ENCODE measurements around the gene CNRIP1. TPM values are rescaled to one million over a fixed set of nuclear protein-coding genes. Genes with fewer than 3 reads are reported as not detected.

The CNRIP1 gene
- total RNA-seq, 1 donor from 2014 or later, result not detected

DNA sequence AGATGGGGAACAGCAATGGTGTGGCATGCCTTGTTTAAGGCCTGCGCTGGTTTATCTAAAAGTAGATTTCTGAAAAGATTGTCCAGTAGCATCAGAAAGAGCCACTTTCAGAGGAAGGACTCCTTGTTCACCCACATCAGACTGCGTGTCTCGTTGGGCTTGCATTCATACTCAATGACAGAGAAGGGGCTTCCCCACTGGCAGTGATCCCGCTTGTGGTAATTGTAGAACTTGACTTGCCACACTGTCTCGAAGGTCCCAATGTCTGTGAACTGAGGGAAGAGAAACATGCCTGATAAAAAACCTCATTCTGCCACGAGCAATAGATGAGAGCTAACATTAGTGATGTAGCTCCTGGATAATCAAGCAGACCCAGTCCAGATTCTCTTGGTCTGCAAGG, 26.0 kb downstream of the CNRIP1 start:
- Mint-ChIP-seq H3K36me3 (ENCODE audit: low read depth) (no peaks in the 10 kb centered on the region), H3K9me3 (no peaks in the 10 kb centered on the region), H3K27ac (no peak overlapping the region), H3K4me3 (no peak overlapping the region), H3K27me3 (peaks cover 11% of the 10 kb centered on the region), H3K4me1 (no peaks in the 10 kb centered on the region)
- intact Hi-C loops (cut with micrococcal nuclease), result loop anchor here (5.0 kb wide), 1 partner anchor 149 kb away; no protein-coding TSS in a partner anchor
- no peak for DNase-seq

DNA sequence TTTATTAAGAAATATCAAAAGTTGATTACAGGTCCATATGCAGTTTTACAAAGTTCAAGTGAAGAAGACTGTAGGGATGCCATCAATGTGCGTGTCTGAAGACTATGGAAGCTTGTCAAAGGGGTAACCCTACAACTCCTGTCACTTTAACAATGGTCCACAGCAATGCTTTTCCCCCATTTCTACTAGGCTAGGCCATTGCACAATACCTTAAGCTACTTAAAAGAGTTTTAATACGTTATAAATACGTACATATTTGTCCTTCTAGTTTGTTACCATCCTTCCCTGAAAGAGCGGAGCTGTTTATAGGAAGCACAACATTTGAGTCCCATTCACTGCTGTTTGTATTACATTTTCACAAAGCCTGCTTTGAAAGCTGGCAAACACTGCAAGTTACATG, 26.7 kb downstream of the CNRIP1 start:
- Mint-ChIP-seq H3K27me3 (peaks cover 16% of the 10 kb centered on the region), H3K4me3 (no peak overlapping the region), H3K4me1 (no peaks in the 10 kb centered on the region), H3K36me3 (ENCODE audit: low read depth) (no peaks in the 10 kb centered on the region), H3K9me3 (no peaks in the 10 kb centered on the region), H3K27ac (no peak overlapping the region)
- intact Hi-C loops (cut with micrococcal nuclease), result loop anchor here (5.0 kb wide), 1 partner anchor 149 kb away; no protein-coding TSS in a partner anchor
- no peak for DNase-seq

DNA sequence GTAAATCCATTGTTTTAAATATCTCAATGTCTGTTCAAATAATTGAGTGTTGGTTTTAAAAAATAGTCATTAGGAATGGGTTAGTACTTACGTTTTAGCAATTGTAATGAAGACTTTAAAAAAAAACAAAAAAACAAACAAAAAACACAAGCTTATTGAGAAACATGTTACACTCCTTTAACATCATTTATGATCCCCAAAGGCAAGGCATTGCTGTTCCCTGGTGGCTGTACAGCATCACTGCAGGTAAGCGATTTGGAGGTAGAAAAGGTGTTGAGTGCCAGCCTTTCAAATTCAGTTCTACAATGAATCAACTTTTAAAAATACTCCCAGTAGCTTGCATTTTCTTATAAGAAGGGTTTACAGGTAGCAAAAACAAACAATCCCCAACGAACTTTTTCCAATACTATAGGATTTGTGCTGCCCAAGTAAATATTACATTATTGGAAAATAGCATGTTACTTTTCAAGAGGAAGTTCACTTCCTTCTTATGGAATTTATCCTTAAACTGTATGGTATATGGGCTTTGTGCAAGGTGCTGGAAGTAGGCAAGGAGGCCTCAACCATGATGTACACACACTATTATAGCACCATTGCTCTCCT, 27.5 kb downstream of the CNRIP1 start:
- peak; percentile 69 for DNase-seq
- H3K4me3 Mint-ChIP-seq, result no peak overlapping the region
- H3K27me3 Mint-ChIP-seq, result peaks cover 24% of the 10 kb centered on the region
- H3K9me3 Mint-ChIP-seq, result no peaks in the 10 kb centered on the region
- H3K27ac Mint-ChIP-seq, result no peak overlapping the region
- no peaks in the 10 kb centered on the region for H3K36me3 Mint-ChIP-seq (ENCODE audit: low read depth)
- no peaks in the 10 kb centered on the region for H3K4me1 Mint-ChIP-seq
- intact Hi-C loops (cut with micrococcal nuclease), result loop anchor here (5.0 kb wide), 1 partner anchor 150 kb away; no protein-coding TSS in a partner anchor

DNA sequence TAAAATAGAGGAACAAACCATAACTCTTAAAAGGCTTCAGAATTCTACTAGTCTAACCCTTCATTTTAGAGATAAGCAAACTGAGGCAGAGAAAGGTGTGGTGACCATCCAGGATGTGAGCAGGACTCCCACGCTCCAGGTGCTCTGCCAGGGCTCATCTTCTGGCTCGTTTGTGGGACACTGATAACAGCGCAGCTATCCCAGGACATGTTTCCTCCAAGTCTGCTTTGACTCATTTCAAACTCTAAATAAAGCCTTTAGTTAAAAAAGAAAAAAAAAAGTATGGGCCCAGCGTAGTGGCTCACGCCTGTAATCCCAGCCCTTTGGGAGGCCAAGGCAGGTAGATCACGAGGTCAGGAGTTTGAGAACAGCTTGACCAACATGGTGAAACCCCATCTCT, 28.4 kb downstream of the CNRIP1 start:
- Mint-ChIP-seq H3K4me3 (no peak overlapping the region), H3K4me1 (no peaks in the 10 kb centered on the region), H3K9me3 (no peaks in the 10 kb centered on the region), H3K27ac (no peak overlapping the region), H3K27me3 (peaks cover 31% of the 10 kb centered on the region), H3K36me3 (ENCODE audit: low read depth) (no peaks in the 10 kb centered on the region)
- DNase-seq, result no peak
- intact Hi-C loops (cut with micrococcal nuclease), result loop anchor here (5.0 kb wide), 1 partner anchor 151 kb away; no protein-coding TSS in a partner anchor

DNA sequence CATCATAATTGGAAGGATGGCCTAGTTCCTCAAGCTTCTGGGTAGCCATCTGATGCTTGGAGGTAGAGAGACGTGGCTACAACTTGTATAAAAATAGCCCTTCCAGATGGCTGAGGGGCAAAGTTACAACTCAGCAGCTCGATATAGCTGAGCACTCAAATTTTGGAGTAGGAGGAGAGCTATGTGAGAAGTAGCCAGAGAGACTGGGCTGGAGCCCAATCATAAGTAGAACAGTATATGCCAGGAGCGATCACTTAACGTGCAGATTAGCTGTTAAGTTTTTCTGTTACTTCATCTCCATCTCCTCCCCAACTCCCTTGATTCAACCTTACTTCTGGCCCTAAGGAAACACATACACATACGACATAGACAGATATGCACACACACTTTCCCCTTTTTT, 28.8 kb downstream of the CNRIP1 start:
- Mint-ChIP-seq H3K4me3 (no peak overlapping the region), H3K9me3 (no peaks in the 10 kb centered on the region), H3K27ac (no peak overlapping the region), H3K27me3 (peaks cover 35% of the 10 kb centered on the region), H3K4me1 (no peaks in the 10 kb centered on the region), H3K36me3 (ENCODE audit: low read depth) (no peaks in the 10 kb centered on the region)
- DNase-seq, result no peak
- intact Hi-C loops (cut with micrococcal nuclease), result loop anchor here (5.0 kb wide), 1 partner anchor 151 kb away; no protein-coding TSS in a partner anchor

DNA sequence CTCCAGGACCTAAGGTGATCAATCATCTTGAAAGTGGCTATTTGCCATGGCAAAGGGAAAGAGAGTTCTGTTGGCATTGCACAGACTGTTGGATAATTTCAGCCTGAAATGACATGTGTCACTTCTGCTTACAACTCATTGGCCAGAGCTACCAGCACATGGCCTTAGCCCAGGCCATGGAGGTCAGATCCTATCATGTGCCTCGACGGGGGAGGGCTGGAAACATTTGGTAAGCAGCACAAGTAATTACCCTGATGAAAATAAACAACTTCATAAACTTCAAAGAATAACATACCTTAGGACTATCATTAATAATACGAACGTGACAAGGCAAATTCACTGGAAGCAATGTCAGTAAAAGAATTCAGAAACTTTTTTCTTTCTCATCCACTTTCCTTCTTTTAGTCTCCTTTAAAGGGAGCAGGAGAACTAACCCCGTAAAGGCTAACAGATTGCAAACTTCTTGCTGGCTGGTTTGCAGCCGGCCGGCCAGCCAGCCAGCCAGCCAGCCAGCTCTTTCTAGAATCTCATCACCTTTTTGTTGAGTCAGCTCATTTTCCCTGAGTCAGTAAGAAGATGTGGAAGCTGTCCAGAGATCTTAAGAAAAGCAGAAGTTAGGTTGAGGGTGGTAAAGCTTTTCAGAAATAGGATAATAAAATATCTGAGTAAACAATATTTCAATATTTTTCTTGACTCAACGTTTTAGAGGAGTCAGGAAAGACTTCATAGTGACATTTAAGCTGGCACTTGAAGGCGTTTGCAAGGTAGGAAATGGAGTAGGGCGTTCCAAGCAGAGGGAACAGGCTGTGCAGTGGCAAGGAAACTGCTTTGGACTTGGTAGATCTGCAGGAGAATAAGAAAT, 31.9 kb downstream of the CNRIP1 start:
- no peaks in the 10 kb centered on the region for H3K9me3 Mint-ChIP-seq

DNA sequence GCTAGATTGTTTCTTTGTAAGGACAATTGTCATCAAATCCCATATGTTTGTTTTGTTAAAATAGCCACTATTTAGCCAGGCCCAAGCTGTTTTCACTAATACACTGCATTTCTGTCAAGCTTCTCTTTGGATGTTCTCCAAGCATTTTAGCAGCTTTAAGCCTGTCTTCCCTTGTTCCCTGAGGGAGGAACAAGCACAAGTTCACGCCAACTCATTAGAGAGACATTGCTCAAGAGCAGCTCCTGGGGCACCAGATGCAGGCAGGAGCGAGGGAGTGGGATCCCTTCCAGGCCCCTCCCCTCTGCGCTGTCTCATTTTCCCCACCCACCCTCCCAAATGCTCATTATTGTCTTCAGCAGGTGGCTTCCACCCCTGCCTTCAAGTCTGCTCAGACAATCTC, 34.9 kb downstream of the CNRIP1 start:
- Mint-ChIP-seq H3K4me3 (no peak overlapping the region), H3K27me3 (peaks cover 48% of the 10 kb centered on the region), H3K9me3 (no peaks in the 10 kb centered on the region), H3K36me3 (ENCODE audit: low read depth) (no peaks in the 10 kb centered on the region), H3K4me1 (peaks cover 1% of the 10 kb centered on the region), H3K27ac (no peak overlapping the region)
- intact Hi-C loops (cut with micrococcal nuclease), result no loop called here
- DNase-seq, result no peak

More for the DNA sequence above, 31.9 kb downstream of the CNRIP1 start:
- intact Hi-C loops (cut with micrococcal nuclease), result no loop called here
- no peak for DNase-seq
- Mint-ChIP-seq H3K27me3 (peaks cover 43% of the 10 kb centered on the region), H3K27ac (no peak overlapping the region), H3K4me3 (no peak overlapping the region), H3K4me1 (no peaks in the 10 kb centered on the region), H3K36me3 (ENCODE audit: low read depth) (no peaks in the 10 kb centered on the region)

DNA sequence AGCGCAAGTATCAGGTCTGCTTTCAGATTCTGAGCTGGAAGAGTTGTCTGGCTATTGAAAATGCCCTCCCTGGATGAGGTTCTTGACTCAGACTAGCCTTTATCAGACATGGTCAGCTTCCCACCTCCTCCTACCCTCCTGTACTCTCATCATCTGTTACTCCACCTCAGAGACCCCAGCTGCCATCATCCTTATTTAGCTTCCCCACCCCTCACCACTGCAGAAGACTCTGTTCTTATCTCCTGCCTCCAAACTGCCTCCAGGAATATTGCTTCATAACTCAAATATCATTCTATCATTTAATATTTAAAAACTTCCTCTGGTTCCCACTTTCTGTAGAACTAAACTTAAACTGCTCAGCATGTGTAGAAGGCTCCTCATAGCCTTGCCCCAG, 36.3 kb downstream of the CNRIP1 start:
- Mint-ChIP-seq H3K36me3 (ENCODE audit: low read depth) (no peaks in the 10 kb centered on the region), H3K4me3 (no peak overlapping the region), H3K4me1 (peaks cover 1% of the 10 kb centered on the region), H3K9me3 (no peaks in the 10 kb centered on the region), H3K27me3 (peaks cover 44% of the 10 kb centered on the region), H3K27ac (no peak overlapping the region)
- DNase-seq, result no peak
- intact Hi-C loops (cut with micrococcal nuclease), result loop anchor here (2.0 kb wide), 1 partner anchor 87 kb away; no protein-coding TSS in a partner anchor

DNA sequence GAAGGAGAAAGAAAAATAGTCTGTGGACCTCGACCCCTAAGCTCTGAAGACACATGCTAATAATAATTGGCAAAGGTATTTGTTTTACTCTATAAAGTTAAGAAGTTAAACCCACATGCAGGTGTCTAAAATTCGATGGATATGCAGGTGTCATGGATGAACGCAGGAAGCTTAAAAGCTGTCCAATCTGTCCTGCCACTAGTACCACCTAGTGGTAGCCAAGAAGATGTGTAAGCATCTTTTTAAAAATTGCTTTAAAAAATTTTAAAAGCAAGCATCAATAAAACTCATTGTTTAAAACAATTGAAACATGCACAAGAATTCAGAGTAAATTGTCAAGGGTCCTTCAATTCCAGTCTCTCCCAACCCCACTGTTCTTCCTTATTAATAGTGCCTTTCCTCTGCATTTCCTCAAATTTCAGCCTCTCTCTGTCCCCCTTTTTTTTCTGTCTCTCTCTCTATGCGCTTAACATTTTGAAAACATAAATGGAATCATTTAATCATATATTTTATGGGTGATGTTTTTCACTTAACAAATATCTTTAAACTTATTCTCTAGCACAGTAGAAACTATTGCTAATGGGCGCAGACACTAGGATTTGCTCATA, 36.8 kb downstream of the CNRIP1 start:
- H3K4me3 Mint-ChIP-seq, result no peak overlapping the region
- no peaks in the 10 kb centered on the region for H3K36me3 Mint-ChIP-seq (ENCODE audit: low read depth)
- no peak overlapping the region for H3K27ac Mint-ChIP-seq
- no peaks in the 10 kb centered on the region for H3K9me3 Mint-ChIP-seq
- H3K4me1 Mint-ChIP-seq, result peaks cover 1% of the 10 kb centered on the region
- intact Hi-C loops (cut with micrococcal nuclease), result loop anchor here (1.0 to 2.0 kb wide), 2 partner anchors 86 to 161 kb away; no protein-coding TSS in a partner anchor
- peaks cover 41% of the 10 kb centered on the region for H3K27me3 Mint-ChIP-seq
- peak; percentile 69 for DNase-seq

DNA sequence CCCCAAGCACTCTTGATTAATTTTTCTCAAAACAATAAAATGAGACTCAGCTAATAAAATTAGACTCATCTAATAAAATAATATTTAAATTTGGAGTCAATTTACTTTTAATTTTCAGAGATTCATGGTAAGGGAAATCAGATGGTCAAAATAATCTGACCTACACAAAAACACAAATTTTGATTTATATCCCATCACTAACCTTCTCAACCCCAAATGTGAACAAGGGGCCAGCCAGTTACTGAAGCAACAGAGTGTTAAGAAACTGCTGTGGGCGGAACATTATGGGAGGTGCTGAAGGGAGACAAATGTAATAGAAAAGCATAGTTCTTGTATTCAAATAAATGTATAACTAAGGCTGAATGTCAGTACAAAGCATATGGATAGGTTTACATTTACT, 39.0 kb downstream of the CNRIP1 start:
- H3K27me3 Mint-ChIP-seq, result peaks cover 30% of the 10 kb centered on the region
- H3K36me3 Mint-ChIP-seq (ENCODE audit: low read depth), result no peaks in the 10 kb centered on the region
- H3K27ac Mint-ChIP-seq, result no peak overlapping the region
- H3K9me3 Mint-ChIP-seq, result no peaks in the 10 kb centered on the region
- intact Hi-C loops (cut with micrococcal nuclease), result no loop called here
- no peak for DNase-seq
- no peak overlapping the region for H3K4me3 Mint-ChIP-seq
- H3K4me1 Mint-ChIP-seq, result peaks cover 1% of the 10 kb centered on the region

DNA sequence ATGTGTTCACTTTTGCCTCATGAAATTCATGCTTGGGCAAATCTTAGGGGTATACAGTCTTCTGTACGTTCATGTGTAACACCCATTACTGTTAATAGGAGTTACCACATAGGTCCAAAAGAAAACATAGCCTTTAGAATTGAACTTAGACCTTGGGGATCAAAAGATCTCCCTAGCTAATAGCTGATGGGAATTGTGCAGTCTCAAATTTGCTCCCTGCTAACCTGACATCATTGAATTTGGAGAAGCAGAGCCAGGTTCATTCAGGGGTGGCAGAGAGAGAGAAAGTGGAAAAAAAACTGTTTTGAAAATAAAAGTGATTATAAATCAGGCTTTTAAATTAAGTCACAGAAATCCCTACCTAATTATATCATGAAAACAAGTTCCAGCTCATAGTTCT, 39.4 kb downstream of the CNRIP1 start:
- peaks cover 28% of the 10 kb centered on the region for H3K27me3 Mint-ChIP-seq
- no peak overlapping the region for H3K4me3 Mint-ChIP-seq
- DNase-seq, result no peak
- no peaks in the 10 kb centered on the region for H3K9me3 Mint-ChIP-seq
- no peaks in the 10 kb centered on the region for H3K36me3 Mint-ChIP-seq (ENCODE audit: low read depth)
- H3K4me1 Mint-ChIP-seq, result peaks cover 1% of the 10 kb centered on the region
- intact Hi-C loops (cut with micrococcal nuclease), result no loop called here
- H3K27ac Mint-ChIP-seq, result no peak overlapping the region

DNA sequence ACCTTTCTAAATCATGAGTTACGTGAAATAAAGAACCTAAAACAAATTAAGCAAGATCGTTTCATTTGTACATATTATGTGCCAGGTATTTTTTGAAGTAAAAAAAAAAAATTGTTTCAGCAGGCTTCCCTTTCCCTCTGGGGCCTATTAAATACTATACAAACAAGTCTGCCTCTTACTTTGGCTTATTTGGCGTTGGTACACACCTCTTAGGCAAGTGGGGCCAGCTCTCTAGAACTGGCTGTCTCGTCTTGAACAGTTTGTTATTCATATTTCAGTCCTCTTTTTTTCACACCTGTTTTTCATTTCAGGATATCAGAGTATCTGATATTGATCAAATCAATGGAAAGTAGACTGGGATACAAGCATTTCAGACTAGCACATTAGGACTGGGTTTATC, 40.1 kb downstream of the CNRIP1 start:
- H3K4me3 Mint-ChIP-seq, result no peak overlapping the region
- DNase-seq, result no peak
- intact Hi-C loops (cut with micrococcal nuclease), result no loop called here
- H3K36me3 Mint-ChIP-seq (ENCODE audit: low read depth), result no peaks in the 10 kb centered on the region
- peaks cover 27% of the 10 kb centered on the region for H3K27me3 Mint-ChIP-seq
- H3K9me3 Mint-ChIP-seq, result no peaks in the 10 kb centered on the region
- H3K4me1 Mint-ChIP-seq, result peaks cover 1% of the 10 kb centered on the region
- H3K27ac Mint-ChIP-seq, result no peak overlapping the region

DNA sequence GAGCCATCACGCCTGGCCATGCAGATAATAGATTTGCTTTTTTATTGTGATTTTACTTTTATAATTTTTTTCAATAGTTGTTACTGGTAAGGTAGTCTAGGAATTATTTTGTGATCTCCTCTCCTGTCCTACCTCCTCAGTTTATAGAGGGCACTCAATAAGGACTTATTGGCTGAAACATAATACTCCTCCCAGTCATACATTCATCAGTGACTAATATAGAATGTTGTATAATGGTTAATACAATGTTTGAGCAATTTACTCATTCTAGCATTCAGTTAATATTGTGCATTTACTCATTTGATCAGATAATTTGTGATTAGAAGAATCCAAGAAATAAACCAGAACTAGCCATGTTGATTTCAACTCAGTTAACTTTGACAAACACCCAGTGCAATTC, 41.6 kb downstream of the CNRIP1 start:
- intact Hi-C loops (cut with micrococcal nuclease), result no loop called here
- H3K36me3 Mint-ChIP-seq (ENCODE audit: low read depth), result no peaks in the 10 kb centered on the region
- no peaks in the 10 kb centered on the region for H3K9me3 Mint-ChIP-seq
- no peak overlapping the region for H3K4me3 Mint-ChIP-seq
- peaks cover 30% of the 10 kb centered on the region for H3K27me3 Mint-ChIP-seq
- H3K27ac Mint-ChIP-seq, result no peak overlapping the region
- peaks cover 1% of the 10 kb centered on the region for H3K4me1 Mint-ChIP-seq
- DNase-seq, result no peak

DNA sequence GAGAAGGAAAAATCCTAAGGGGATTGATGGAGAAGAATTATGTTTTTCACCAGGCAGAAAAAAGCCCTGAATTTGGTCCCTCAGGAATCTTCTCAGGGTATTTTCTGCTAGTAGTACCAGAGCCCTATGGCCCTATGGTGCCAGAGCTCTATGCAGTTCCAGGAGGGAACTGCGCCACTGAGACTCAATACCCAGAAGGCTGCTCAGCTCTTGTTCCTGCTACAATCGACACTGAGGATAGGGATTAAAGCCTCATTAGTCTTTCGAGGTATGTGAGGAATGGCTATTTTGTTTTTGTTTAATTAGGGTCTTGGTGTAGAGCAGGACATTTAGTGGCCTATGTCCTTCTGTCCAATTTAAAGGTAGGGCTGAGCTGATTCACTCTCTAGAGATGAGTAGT, 45.7 kb downstream of the CNRIP1 start:
- intact Hi-C loops (cut with micrococcal nuclease), result no loop called here
- Mint-ChIP-seq H3K36me3 (ENCODE audit: low read depth) (no peaks in the 10 kb centered on the region), H3K4me3 (no peak overlapping the region)

More for the DNA sequence above, 45.7 kb downstream of the CNRIP1 start:
- Mint-ChIP-seq H3K27ac (no peak overlapping the region), H3K27me3 (peaks cover 38% of the 10 kb centered on the region), H3K4me1 (no peaks in the 10 kb centered on the region), H3K9me3 (no peaks in the 10 kb centered on the region)
- no peak for DNase-seq

Data from activated CD4-positive, alpha-beta T cell treated with anti-CD3 and anti-CD28 coated beads, Interleukin-2, amount 10 ng/mL, durations not matched to agents 24 days and 14 days (primary cell).